ENCODE results near the gene CABP1. TPM values are rescaled to one million over a fixed set of nuclear protein-coding genes. Genes with fewer than 3 reads are reported as not detected.

CABP1 gene
- total RNA-seq, 1 experiment from 2014 or later: 3.0 TPM

- no peaks in the 10 kb centered on the region; the same call in 1 of the 2 replicates for H3K27me3 ChIP-seq (ENCODE audit: insufficient read depth, low read length)
- H2BK15ac ChIP-seq (ENCODE audit: low read depth, low read length): no peak overlapping the region
- H2BK120ac ChIP-seq (ENCODE audit: low read depth, low read length, poor library complexity, severe bottlenecking): no peak overlapping the region
- H3K4me1 Mint-ChIP-seq: peaks cover 10 to 11% of the 10 kb centered on the region in 2 experiments
- H2BK20ac ChIP-seq (ENCODE audit: low read depth, low read length, poor library complexity, severe bottlenecking): no peak overlapping the region
- H3K18ac ChIP-seq (ENCODE audit: insufficient read length, low read depth, low read length): no peak overlapping the region
- no peak overlapping the region for H3K56ac ChIP-seq (ENCODE audit: insufficient read length, low read depth, low read length)
- H3K23me2 ChIP-seq (ENCODE audit: insufficient read length, low read depth, low read length, poor library complexity, severe bottlenecking): peaks cover 11% of the 10 kb centered on the region
- H3K27ac ChIP-seq (ENCODE audit: insufficient read length, low read depth, low read length): no peak overlapping the region
- H4K91ac ChIP-seq (ENCODE audit: insufficient read length, low read depth, low read length): no peak overlapping the region
- no peaks in the 10 kb centered on the region for H3K36me3 Mint-ChIP-seq (ENCODE audit: insufficient read depth in 1 of 3, low read depth in 3 of 3)
- H2AFZ ChIP-seq (ENCODE audit: low read length): no peak overlapping the region
- no peak for TF ChIP-seq CTCF (conservative IDR thresholded peaks at IDR 0.05)
- DNase-seq: no peak
- no peak overlapping the region for H3K23ac ChIP-seq (ENCODE audit: insufficient read length, low read depth, low read length)
- no peak overlapping the region for H2BK5ac ChIP-seq (ENCODE audit: insufficient read length, low read length)
- no peak overlapping the region for H3K4me2 ChIP-seq (ENCODE audit: insufficient read depth, insufficient read length, low read length)
- H3T11ph ChIP-seq (ENCODE audit: low read length): no peak overlapping the region
- no peak overlapping the region for H2AK5ac ChIP-seq (ENCODE audit: insufficient read length, low read length)
- H3K9me3 Mint-ChIP-seq: no peaks in the 10 kb centered on the region
- no peak overlapping the region for H3K9ac ChIP-seq (ENCODE audit: extremely low read depth, insufficient read length, low read length)
- no peaks in the 10 kb centered on the region for H3K9me3 ChIP-seq (ENCODE audit: control insufficient read depth, low read depth, low read length)
- H4K20me1 ChIP-seq (ENCODE audit: control insufficient read depth, insufficient read depth, insufficient read length): no peaks in the 10 kb centered on the region
- H3K14ac ChIP-seq (ENCODE audit: insufficient read depth, low read length): no peak overlapping the region
- 0 out of 5 replicates have a peak overlapping the region, but pooled peaks of 1 of the 2 experiments have one; percentile 91 for H3K4me3 Mint-ChIP-seq
- no peak overlapping the region for H4K5ac ChIP-seq (ENCODE audit: insufficient read length, low read depth, low read length)
- H3K79me1 ChIP-seq (ENCODE audit: insufficient read depth, low read depth, low read length, poor library complexity, severe bottlenecking): no peaks in the 10 kb centered on the region
- H3K27me3 Mint-ChIP-seq (ENCODE audit: low read depth): peaks cover 52% of the 10 kb centered on the region
- WGBS (ENCODE audit: extremely low coverage, insufficient read length, low lambda C conversion rate): no CpG with 5 or more reads among the region's 4 CpGs
- no peak overlapping the region for H3K4ac ChIP-seq (ENCODE audit: low read depth, low read length)
- H2BK12ac ChIP-seq (ENCODE audit: insufficient read length, low read depth, low read length): no peak overlapping the region
- H4K8ac ChIP-seq (replicated peaks; ENCODE audit: insufficient read length, low read depth, low read length): no peak overlapping the region
- no peak overlapping the region for H3K27ac Mint-ChIP-seq
- no peaks in the 10 kb centered on the region for H3K79me2 ChIP-seq (ENCODE audit: insufficient read depth, low read length)
- H3K4me1 ChIP-seq (ENCODE audit: insufficient read depth, low read length): peaks cover 3% of the 10 kb centered on the region; the same call in 1 of the 2 replicates
These were observed 2.4 kb downstream of the CABP1 start for GRCh38 chr12:120642826-120643225.
